ENCODE data around the gene RPL19.

The RPL19 gene

DNA sequence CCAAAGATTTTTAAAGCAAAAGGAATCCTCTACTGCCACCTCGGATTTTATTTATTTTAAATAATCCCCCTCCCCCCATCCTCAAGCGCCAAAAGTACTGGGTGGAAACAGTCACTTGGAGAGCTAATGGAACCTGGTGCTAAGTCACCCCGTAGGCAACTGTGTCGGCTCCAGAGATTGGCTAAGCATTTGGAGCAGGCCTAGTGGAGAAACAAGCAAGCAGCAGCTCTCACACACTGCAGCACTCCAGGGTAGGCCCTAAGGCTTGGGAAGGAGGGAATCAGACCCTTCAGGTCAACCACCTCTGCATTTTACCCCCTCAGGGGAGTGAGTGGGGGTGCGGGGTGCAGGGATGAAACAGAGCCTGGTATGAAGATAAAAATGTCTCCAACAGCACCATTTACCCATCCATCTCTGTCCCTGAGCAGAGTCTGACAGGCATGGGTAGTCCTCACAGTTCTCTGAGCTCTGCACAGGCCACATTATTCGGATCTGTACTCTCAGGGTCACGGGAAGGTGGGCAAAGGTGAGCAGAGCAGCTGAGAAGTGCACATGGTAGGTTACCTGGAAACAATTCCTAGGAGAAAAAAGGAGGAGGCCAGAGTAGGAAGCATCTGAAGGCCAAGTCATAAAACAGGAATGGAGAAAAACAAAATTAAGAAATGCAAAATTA lies 52.8 kb downstream of the RPL19 start:
- no peak for DNase-seq
